ENCODE measurements around the gene ROPN1L. TPM values are rescaled to one million over a fixed set of nuclear protein-coding genes. Genes with fewer than 3 reads are reported as not detected.

ROPN1L gene
- polyA plus RNA-seq, 3 donors, result 1.5 to 2.1 (median 1.9) TPM

GRCh38 chr5:10482791-10483530, 41.3 kb downstream of the ROPN1L start:
- H3K4me3 ChIP-seq (replicated peaks in 1 of 3; ENCODE audit: low read depth in 2 of 3, low read length in 3 of 3), result no peak overlapping the region
- Mint-ChIP-seq H3K27ac (no peak overlapping the region), H3K4me1 (peaks cover 15% of the 10 kb centered on the region), H3K4me3 (no peak overlapping the region), H3K36me3 (peaks cover 0 to under 1% of the 10 kb centered on the region in 2 donors), H3K9me3 (peaks cover 2 to 10% (median 6%) of the 10 kb centered on the region in 7 donors), H3K27me3 (ENCODE audit: low read depth in 3 of 3) (peaks cover 2 to 7% (median 4%) of the 10 kb centered on the region in 3 donors)
- H3K9me3 ChIP-seq (replicated peaks in 1 of 2; ENCODE audit: control insufficient read depth in 1 of 2, insufficient read depth in 1 of 2, low read length in 2 of 2), result peaks cover 0 to 4% of the 10 kb centered on the region in 2 donors
- intact Hi-C loops (cut with micrococcal nuclease), result no loop called here
- H3K9ac ChIP-seq (ENCODE audit: insufficient read depth, low read length, poor library complexity, severe bottlenecking), result no peak overlapping the region
- DNase-seq, result no peak
- H3K4me1 ChIP-seq (ENCODE audit: control insufficient read depth in 1 of 2, insufficient read depth in 2 of 2, low read length in 2 of 2), result peaks cover 3 to 7% of the 10 kb centered on the region in 2 donors
- H3K4me2 ChIP-seq (replicated peaks; ENCODE audit: extremely low read depth, low read length, poor library complexity, severe bottlenecking), result no peak overlapping the region
- no peaks in the 10 kb centered on the region for H4K20me1 ChIP-seq (ENCODE audit: insufficient read depth, low read length)
- 95% methylated on average over 11 of the region's 12 CpGs for WGBS (ENCODE audit: insufficient coverage)
- no peaks in the 10 kb centered on the region for H3K79me2 ChIP-seq (ENCODE audit: insufficient read depth, low read length)
- TF ChIP-seq, protein P1, sequence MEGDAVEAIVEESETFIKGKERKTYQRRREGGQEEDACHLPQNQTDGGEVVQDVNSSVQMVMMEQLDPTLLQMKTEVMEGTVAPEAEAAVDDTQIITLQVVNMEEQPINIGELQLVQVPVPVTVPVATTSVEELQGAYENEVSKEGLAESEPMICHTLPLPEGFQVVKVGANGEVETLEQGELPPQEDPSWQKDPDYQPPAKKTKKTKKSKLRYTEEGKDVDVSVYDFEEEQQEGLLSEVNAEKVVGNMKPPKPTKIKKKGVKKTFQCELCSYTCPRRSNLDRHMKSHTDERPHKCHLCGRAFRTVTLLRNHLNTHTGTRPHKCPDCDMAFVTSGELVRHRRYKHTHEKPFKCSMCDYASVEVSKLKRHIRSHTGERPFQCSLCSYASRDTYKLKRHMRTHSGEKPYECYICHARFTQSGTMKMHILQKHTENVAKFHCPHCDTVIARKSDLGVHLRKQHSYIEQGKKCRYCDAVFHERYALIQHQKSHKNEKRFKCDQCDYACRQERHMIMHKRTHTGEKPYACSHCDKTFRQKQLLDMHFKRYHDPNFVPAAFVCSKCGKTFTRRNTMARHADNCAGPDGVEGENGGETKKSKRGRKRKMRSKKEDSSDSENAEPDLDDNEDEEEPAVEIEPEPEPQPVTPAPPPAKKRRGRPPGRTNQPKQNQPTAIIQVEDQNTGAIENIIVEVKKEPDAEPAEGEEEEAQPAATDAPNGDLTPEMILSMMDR (IDR thresholded peaks at IDR 0.05), result no peak
- no peaks in the 10 kb centered on the region for H3K36me3 ChIP-seq (replicated peaks in 1 of 2; ENCODE audit: control insufficient read depth in 1 of 2, insufficient read depth in 2 of 2, low read length in 2 of 2)
- H3K27ac ChIP-seq (ENCODE audit: low read depth in 1 of 2, low read length in 2 of 2), result no peak overlapping the region
- H3K27me3 ChIP-seq (ENCODE audit: control insufficient read depth in 2 of 2, insufficient read depth in 2 of 2, low read length in 2 of 2), result no peaks in the 10 kb centered on the region
- H2AFZ ChIP-seq (ENCODE audit: insufficient read depth, low read depth, low read length, poor library complexity, severe bottlenecking), result no peak overlapping the region

- intact Hi-C loops (cut with micrococcal nuclease), result no loop called here
- Mint-ChIP-seq H3K27ac (no peak overlapping the region), H3K27me3 (ENCODE audit: low read depth in 3 of 3) (peaks cover 4 to 18% (median 6%) of the 10 kb centered on the region in 3 donors), H3K9me3 (peaks cover 2 to 9% (median 6%) of the 10 kb centered on the region in 7 donors), H3K36me3 (peaks cover 0 to 2% of the 10 kb centered on the region in 2 donors), H3K4me1 (peaks cover 26% of the 10 kb centered on the region), H3K4me3 (peak overlapping the region in 1 of 2 donors; percentile 61)
- Histone ChIP-seq H3K4me1 (ENCODE audit: control insufficient read depth in 1 of 2, insufficient read depth in 2 of 2, low read length in 2 of 2) (peaks cover 10 to 13% of the 10 kb centered on the region in 2 donors), H3K9ac (ENCODE audit: insufficient read depth, low read length, poor library complexity, severe bottlenecking) (no peak overlapping the region), H3K27ac (ENCODE audit: low read depth in 1 of 2, low read length in 2 of 2) (no peak overlapping the region), H3K4me3 (replicated peaks in 1 of 3; ENCODE audit: low read depth in 2 of 3, low read length in 3 of 3) (no peak overlapping the region), H3K79me2 (ENCODE audit: insufficient read depth, low read length) (no peaks in the 10 kb centered on the region), H3K36me3 (replicated peaks in 1 of 2; ENCODE audit: control insufficient read depth in 1 of 2, insufficient read depth in 2 of 2, low read length in 2 of 2) (no peaks in the 10 kb centered on the region), H3K27me3 (ENCODE audit: control insufficient read depth in 2 of 2, insufficient read depth in 2 of 2, low read length in 2 of 2) (no peaks in the 10 kb centered on the region), H3K4me2 (replicated peaks; ENCODE audit: extremely low read depth, low read length, poor library complexity, severe bottlenecking) (no peak overlapping the region), H4K20me1 (ENCODE audit: insufficient read depth, low read length) (no peaks in the 10 kb centered on the region), H2AFZ (ENCODE audit: insufficient read depth, low read depth, low read length, poor library complexity, severe bottlenecking) (no peak overlapping the region), H3K9me3 (replicated peaks in 1 of 2; ENCODE audit: control insufficient read depth in 1 of 2, insufficient read depth in 1 of 2, low read length in 2 of 2) (peaks cover 0 to 4% of the 10 kb centered on the region in 2 donors)
- TF ChIP-seq, protein P1 (IDR thresholded peaks at IDR 0.05), result no peak
- WGBS (ENCODE audit: insufficient coverage), result 100% methylated on average over 4 of the region's 5 CpGs
- no peak for DNase-seq
Measured at GRCh38 chr5:10484774-10485141, 43.1 kb downstream of the ROPN1L start.

Measured in CD14-positive monocyte (primary cell).